Stomach (tissue), 4 donors: ENCODE results near the gene EIF2S2.
"Not testable (repeated sequence)": the region's sequence is repeated elsewhere in the genome, so short reads cannot be mapped to it uniquely, and the experiment has no call there.

Experiments
- CTCF ChIP-seq, 7 experiments: fragments of 450-650 bp in 4 of 7; fragments of 200-600 bp in 3 of 7; sonication (generic) in 3 of 7; IDR thresholded peaks; one replicate each; pipeline ENCODE4 v1.5.1; 2016 to 2019; ENCODE audit warnings: antibody characterized with exemption in 7 of 7, control low read depth in 2 of 7, mild to moderate bottlenecking in 1 of 7
- EP300 ChIP-seq: sonication (generic); formaldehyde crosslinking; IDR thresholded peaks from one replicate; pipeline ENCODE4 v1.6.1; 2017; ENCODE audit warnings: antibody characterized with exemption
- POLR2A ChIP-seq, 4 donors: fragments of 450-650 bp; IDR thresholded peaks; one replicate each; pipeline ENCODE4 v1.6.1; 2016; ENCODE audit warnings: antibody characterized with exemption in 4 of 4, control low read depth in 2 of 4, mild to moderate bottlenecking in 1 of 4, moderate library complexity in 1 of 4

- not testable (repeated sequence) for TF ChIP-seq CTCF (IDR thresholded peaks at IDR 0.05); POLR2A (IDR thresholded peaks at IDR 0.05); EP300
Observed at GRCh38 chr20:34157697-34158096, 45.7 kb upstream of the EIF2S2 start.
